Stomach (tissue), 9 donors: ENCODE results near the gene RALA. TPM values are rescaled to one million over a fixed set of nuclear protein-coding genes. Genes with fewer than 3 reads are reported as not detected.

Experiments
- DNase-seq, 2 donors: peaks; one replicate each; pipeline versions ENCODE4 v3.0.0 to v3.0.0-alpha.2; 2013 to 2019
- H3K27ac ChIP-seq, 5 donors: fragments of 200-600 bp in 4 of 5; sonication (generic) in 4 of 5; one replicate each; pipeline ENCODE4 v1.5.1; 2013 to 2019; ENCODE audit warnings: mild to moderate bottlenecking in 1 of 5, moderate library complexity in 1 of 5
- H3K27me3 ChIP-seq, 3 donors: fragments of 200-600 bp; sonication (generic); one replicate each; pipeline ENCODE4 v1.5.1; 2017 to 2019; ENCODE audit warnings: mixed run types in 1 of 3
- H3K36me3 ChIP-seq, 4 donors: fragments of 200-600 bp; sonication (generic); 1 replicate in 3 of 4; 2 replicates in 1 of 4; pipeline ENCODE4 v1.5.1; 2016 to 2019
- H3K4me1 ChIP-seq, 4 donors: fragments of 200-600 bp; sonication (generic); one replicate each; pipeline ENCODE4 v1.5.1; 2016 to 2019
- H3K4me3 ChIP-seq, 4 donors: fragments of 200-600 bp; sonication (generic) in 3 of 4; one replicate each; pipeline ENCODE4 v1.5.1; 2016 to 2019; ENCODE audit warnings: mild to moderate bottlenecking in 1 of 4
- H3K9me3 ChIP-seq, 4 donors: fragments of 200-600 bp; sonication (generic); one replicate each; pipeline ENCODE4 v1.5.1; 2016 to 2019
- CTCF ChIP-seq, 7 experiments: fragments of 450-650 bp in 4 of 7; fragments of 200-600 bp in 3 of 7; sonication (generic) in 3 of 7; IDR thresholded peaks; one replicate each; pipeline ENCODE4 v1.5.1; 2016 to 2019; ENCODE audit warnings: antibody characterized with exemption in 7 of 7, control low read depth in 2 of 7, mild to moderate bottlenecking in 1 of 7
- EP300 ChIP-seq: sonication (generic); formaldehyde crosslinking; IDR thresholded peaks from one replicate; pipeline ENCODE4 v1.6.1; 2017; ENCODE audit warnings: antibody characterized with exemption
- POLR2A ChIP-seq, 4 donors: fragments of 450-650 bp; IDR thresholded peaks; one replicate each; pipeline ENCODE4 v1.6.1; 2016; ENCODE audit warnings: antibody characterized with exemption in 4 of 4, control low read depth in 2 of 4, mild to moderate bottlenecking in 1 of 4, moderate library complexity in 1 of 4
- POLR2AphosphoS5 ChIP-seq, 3 donors: sonication (generic); formaldehyde crosslinking; IDR thresholded peaks; one replicate each; pipeline ENCODE4 v1.6.1; 2016; ENCODE audit warnings: antibody characterized with exemption in 3 of 3
- WGBS, 5 donors: extraction: QIAGEN DNeasy Blood & Tissue Kit in 3 of 5; methylation state at CpG; one replicate each; pipeline versions ENCODE4 v1.1.5 to v1.1.7; 2013 to 2018; 5-methylcytosine and 5-hydroxymethylcytosine counted together
- intact Hi-C: fragments of 100-400 bp; cut with DNase I; formaldehyde crosslinking; loops from one replicate; pipeline ENCODE4 v1.15.1; 2023; ENCODE audit warnings: low total_unique reads
- polyA plus RNA-seq, 3 donors: library from polyadenylated mRNA; stranded (reverse); fragments of 200-250 nt; gene quantifications; one replicate each; pipeline ENCODE4 v1.2.3, GENCODE V29; 2013
- total RNA-seq, 5 donors: library from RNA; depleted of rRNA; stranded (reverse); fragments of >200 nt; gene quantifications; one replicate each; pipeline versions ENCODE4 v1.1.0 to v1.2.3, GENCODE V29; 2014 to 2016
- donor health status: healthy with polysubstance abuse.
- donor health status: Bipolar disorder and iron deficiency.
- donor health status: healthy.

Gene RALA
- total and polyA plus RNA-seq, 8 donors, result 10.6 to 57.0 (median 31.6) TPM

GRCh38 chr7:39656415-39656814 is 33.0 kb downstream of the RALA start:
- Histone ChIP-seq H3K27ac (no peak overlapping the region), H3K9me3 (peaks cover 0 to 9% (median 0%) of the 10 kb centered on the region in 4 donors), H3K27me3 (no peaks in the 10 kb centered on the region), H3K36me3 (no peaks in the 10 kb centered on the region), H3K4me1 (peaks cover 0 to 27% (median 0%) of the 10 kb centered on the region in 4 donors), H3K4me3 (no peak overlapping the region)
- TF ChIP-seq EP300 (no peak), POLR2A (IDR thresholded peaks at IDR 0.05) (no peak), CTCF (IDR thresholded peaks at IDR 0.05) (no peak), POLR2AphosphoS5 (IDR thresholded peaks at IDR 0.05) (no peak)
- intact Hi-C loops, result no loop called here
- WGBS, 5 donors, result 30 to 65% (median 62%) methylated on average over 1 of the region's 1 CpG
- peak in 1 of 2 donors; percentile 16 for DNase-seq

DNA sequence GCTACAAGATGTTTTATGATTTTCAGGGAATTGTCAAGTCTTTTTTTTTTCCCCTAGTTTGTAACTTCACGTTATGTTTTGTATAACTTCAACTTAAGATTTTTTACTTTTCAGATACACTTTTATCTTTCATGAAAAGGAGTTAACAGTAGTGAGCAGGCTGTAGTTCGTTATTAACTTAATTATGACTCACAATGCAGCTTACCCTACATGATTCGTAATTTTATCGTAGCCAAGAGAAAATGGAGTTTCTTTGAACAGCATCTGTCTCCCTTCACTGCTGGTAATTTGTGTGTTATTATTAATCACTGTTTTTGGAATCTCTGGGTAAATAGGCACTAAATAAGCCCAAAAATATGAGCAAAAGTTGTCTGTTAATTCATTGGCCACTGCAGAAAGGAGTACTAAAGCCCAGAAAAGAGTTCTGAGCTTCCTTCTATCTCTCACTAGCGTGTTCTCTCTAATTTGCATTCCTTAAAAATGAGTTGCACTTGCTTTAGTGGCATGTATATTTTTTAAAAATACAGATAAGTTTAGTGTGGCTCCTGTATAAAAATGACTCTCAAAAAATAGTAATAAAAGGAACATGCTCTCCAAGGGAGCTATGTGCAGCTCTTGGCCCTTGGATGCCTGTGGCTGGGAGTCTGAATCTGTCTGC is 36.1 kb downstream of the RALA start:
- H3K9me3 ChIP-seq, result peaks cover 0 to 11% (median 0%) of the 10 kb centered on the region in 4 donors
- intact Hi-C loops, result no loop called here
- H3K27me3 ChIP-seq, result no peaks in the 10 kb centered on the region
- DNase-seq, result no peak
- H3K27ac ChIP-seq, result no peak overlapping the region
- no peak for TF ChIP-seq POLR2A (IDR thresholded peaks at IDR 0.05)
- no peak for TF ChIP-seq EP300
- no peak for TF ChIP-seq CTCF (IDR thresholded peaks at IDR 0.05)
- TF ChIP-seq POLR2AphosphoS5 (IDR thresholded peaks at IDR 0.05), result no peak
- peaks cover 0 to 20% (median 0%) of the 10 kb centered on the region in 4 donors for H3K4me1 ChIP-seq
- no peak overlapping the region for H3K4me3 ChIP-seq
- WGBS, 5 donors, result 64 to 76% (median 69%) methylated on average over 5 of the region's 5 CpGs
- peaks cover 0 to 7% (median 5%) of the 10 kb centered on the region in 4 donors for H3K36me3 ChIP-seq

GRCh38 chr7:39661960-39662359 is 38.6 kb downstream of the RALA start:
- TF ChIP-seq POLR2AphosphoS5 (IDR thresholded peaks at IDR 0.05) (no peak), POLR2A (IDR thresholded peaks at IDR 0.05) (no peak), EP300 (no peak), CTCF (IDR thresholded peaks at IDR 0.05) (no peak)
- H3K4me1 ChIP-seq, result peaks cover 0 to 19% (median 3%) of the 10 kb centered on the region in 4 donors
- H3K4me3 ChIP-seq, result no peak overlapping the region
- peaks cover 0 to 7% (median 5%) of the 10 kb centered on the region in 4 donors for H3K36me3 ChIP-seq
- no peak for DNase-seq
- peaks cover 0 to 3% (median 0%) of the 10 kb centered on the region in 4 donors for H3K9me3 ChIP-seq
- intact Hi-C loops, result no loop called here
- no peak overlapping the region for H3K27ac ChIP-seq
- 95 to 99% (median 98%) methylated on average over 6 of the region's 6 CpGs for WGBS, 5 donors
- H3K27me3 ChIP-seq, result no peaks in the 10 kb centered on the region

DNA sequence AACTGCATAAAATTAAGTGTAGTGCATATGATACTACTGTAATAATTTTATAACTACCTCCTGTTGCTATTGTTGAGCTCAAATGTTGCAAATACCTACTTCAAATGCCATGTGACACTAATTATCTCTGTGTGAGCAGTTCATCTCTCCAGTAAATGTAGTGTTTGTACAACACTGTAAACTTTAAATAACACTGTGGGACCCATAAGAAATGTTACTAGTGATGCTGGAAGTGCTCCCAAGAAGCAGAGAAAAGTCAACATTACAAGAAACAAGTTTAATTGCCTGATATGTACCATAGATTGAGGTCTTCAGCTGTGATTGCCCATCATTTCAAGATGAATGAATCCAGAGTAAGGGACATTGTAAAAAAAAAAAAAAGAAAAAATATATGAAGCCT is 39.9 kb downstream of the RALA start:
- TF ChIP-seq CTCF (IDR thresholded peaks at IDR 0.05), result no peak
- TF ChIP-seq POLR2AphosphoS5 (IDR thresholded peaks at IDR 0.05), result no peak
- TF ChIP-seq POLR2A (IDR thresholded peaks at IDR 0.05), result no peak
- no peak for TF ChIP-seq EP300
- Histone ChIP-seq H3K27ac (no peak overlapping the region), H3K4me3 (no peak overlapping the region), H3K27me3 (no peaks in the 10 kb centered on the region), H3K9me3 (peaks cover 0 to 3% (median 0%) of the 10 kb centered on the region in 4 donors), H3K4me1 (peaks cover 0 to 24% (median 8%) of the 10 kb centered on the region in 4 donors), H3K36me3 (peaks cover 0 to 7% (median 5%) of the 10 kb centered on the region in 4 donors)
- no peak for DNase-seq
- intact Hi-C loops, result no loop called here
